ENCODE measurements around the gene TNRC18. TPM values are rescaled to one million over a fixed set of nuclear protein-coding genes. Genes with fewer than 3 reads are reported as not detected.

The TNRC18 gene
- total RNA-seq, 2 experiments from 2014 or later: 43.8 to 44.2 TPM

DNA sequence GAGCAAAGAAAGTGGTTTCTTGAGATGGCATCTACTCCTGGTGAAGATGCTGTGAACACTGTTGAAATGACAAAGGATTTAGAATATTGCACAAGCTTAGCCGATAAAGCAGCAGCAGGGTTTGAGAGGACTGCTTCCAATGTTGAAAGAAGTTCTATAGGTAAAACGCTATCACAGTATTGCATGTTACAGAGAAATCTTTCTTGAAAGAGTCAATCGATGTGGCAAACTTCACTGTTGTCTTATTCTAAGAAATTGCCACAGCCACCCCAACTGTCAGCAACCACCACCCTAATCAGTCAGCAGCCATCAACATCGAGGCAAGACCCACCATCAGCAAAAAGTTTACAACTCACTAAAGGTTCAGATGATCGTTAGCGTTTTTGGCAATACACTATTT is 81.0 kb downstream of the TNRC18 start:
- Mint-ChIP-seq H3K9me3 (peaks cover 25% of the 10 kb centered on the region), H3K4me3 (no peak overlapping the region), H3K36me3 (ENCODE audit: low read depth) (peaks cover 65% of the 10 kb centered on the region), H3K27ac (no peak overlapping the region), H3K27me3 (no peaks in the 10 kb centered on the region), H3K4me1 (ENCODE audit: low read depth) (peaks cover 6% of the 10 kb centered on the region)
- ChIA-PET POLR2A (no interaction called here), CTCF (no interaction called here)
- DNase-seq: no peak
- ATAC-seq: no peak
- no peak for TF ChIP-seq CTCF (IDR thresholded peaks at IDR 0.05)
- intact Hi-C loops (cut with micrococcal nuclease): no loop called here

- no peak for TF ChIP-seq CTCF (IDR thresholded peaks at IDR 0.05)
- Mint-ChIP-seq H3K4me1 (ENCODE audit: low read depth) (peaks cover 6% of the 10 kb centered on the region), H3K4me3 (no peak overlapping the region), H3K27me3 (no peaks in the 10 kb centered on the region), H3K27ac (no peak overlapping the region), H3K9me3 (peaks cover 36% of the 10 kb centered on the region), H3K36me3 (ENCODE audit: low read depth) (peaks cover 77% of the 10 kb centered on the region)
- ChIA-PET CTCF (no interaction called here), POLR2A (no interaction called here)
- DNase-seq (no peak), ATAC-seq (no peak)
- intact Hi-C loops (cut with micrococcal nuclease): no loop called here
These were observed 83.7 kb downstream of the TNRC18 start for GRCh38 chr7:5339955-5340354.

GRCh38 chr7:5337047-5337446 is 86.6 kb downstream of the TNRC18 start:
- Mint-ChIP-seq H3K9me3 (peaks cover 18% of the 10 kb centered on the region), H3K36me3 (ENCODE audit: low read depth) (peaks cover 62% of the 10 kb centered on the region), H3K4me1 (ENCODE audit: low read depth) (peaks cover 11% of the 10 kb centered on the region), H3K27me3 (no peaks in the 10 kb centered on the region), H3K4me3 (no peak overlapping the region), H3K27ac (no peak overlapping the region)
- CTCF ChIA-PET: no interaction called here
- intact Hi-C loops (cut with micrococcal nuclease): no loop called here
- no peak for TF ChIP-seq CTCF (IDR thresholded peaks at IDR 0.05)
- no peak for ATAC-seq
- POLR2A ChIA-PET: no interaction called here
- no peak for DNase-seq

GRCh38 chr7:5334671-5335070 is 89.0 kb downstream of the TNRC18 start:
- H3K27me3 Mint-ChIP-seq: no peaks in the 10 kb centered on the region
- no peak for DNase-seq
- ATAC-seq: no peak
- H3K27ac Mint-ChIP-seq: no peak overlapping the region
- H3K4me1 Mint-ChIP-seq (ENCODE audit: low read depth): peaks cover 16% of the 10 kb centered on the region
- no peak overlapping the region for H3K4me3 Mint-ChIP-seq
- no peak for TF ChIP-seq CTCF (IDR thresholded peaks at IDR 0.05)
- ChIA-PET POLR2A (no interaction called here), CTCF (no interaction called here)
- H3K9me3 Mint-ChIP-seq: peaks cover 14% of the 10 kb centered on the region
- H3K36me3 Mint-ChIP-seq (ENCODE audit: low read depth): peaks cover 57% of the 10 kb centered on the region
- intact Hi-C loops (cut with micrococcal nuclease): no loop called here

- intact Hi-C loops (cut with micrococcal nuclease): no loop called here
- Mint-ChIP-seq H3K36me3 (ENCODE audit: low read depth) (peaks cover 56% of the 10 kb centered on the region), H3K27me3 (no peaks in the 10 kb centered on the region), H3K4me1 (ENCODE audit: low read depth) (peaks cover 16% of the 10 kb centered on the region), H3K9me3 (peaks cover 14% of the 10 kb centered on the region), H3K4me3 (no peak overlapping the region), H3K27ac (no peak overlapping the region)
- POLR2A ChIA-PET: no interaction called here
- TF ChIP-seq CTCF (IDR thresholded peaks at IDR 0.05): no peak
- ATAC-seq (no peak), DNase-seq (no peak)
- CTCF ChIA-PET: no interaction called here
These were observed 90.3 kb downstream of the TNRC18 start for GRCh38 chr7:5333121-5334045.
